GM18507 (cell line): Measurements from ENCODE around the gene SRRM2.

Experiments used
- DNase-seq: peaks from one replicate; pipeline ENCODE4 v3.0.0; 2011; ENCODE audit warnings: low read depth; ENCODE audit not compliant: insufficient read length; ENCODE audit errors: extremely low spot score
- FAIRE-seq: peaks from 2 replicates; lab custom pipeline; 2011; peaks lifted over from hg19 to GRCh38; lab: Jason Lieb, UNC

The SRRM2 gene

DNA sequence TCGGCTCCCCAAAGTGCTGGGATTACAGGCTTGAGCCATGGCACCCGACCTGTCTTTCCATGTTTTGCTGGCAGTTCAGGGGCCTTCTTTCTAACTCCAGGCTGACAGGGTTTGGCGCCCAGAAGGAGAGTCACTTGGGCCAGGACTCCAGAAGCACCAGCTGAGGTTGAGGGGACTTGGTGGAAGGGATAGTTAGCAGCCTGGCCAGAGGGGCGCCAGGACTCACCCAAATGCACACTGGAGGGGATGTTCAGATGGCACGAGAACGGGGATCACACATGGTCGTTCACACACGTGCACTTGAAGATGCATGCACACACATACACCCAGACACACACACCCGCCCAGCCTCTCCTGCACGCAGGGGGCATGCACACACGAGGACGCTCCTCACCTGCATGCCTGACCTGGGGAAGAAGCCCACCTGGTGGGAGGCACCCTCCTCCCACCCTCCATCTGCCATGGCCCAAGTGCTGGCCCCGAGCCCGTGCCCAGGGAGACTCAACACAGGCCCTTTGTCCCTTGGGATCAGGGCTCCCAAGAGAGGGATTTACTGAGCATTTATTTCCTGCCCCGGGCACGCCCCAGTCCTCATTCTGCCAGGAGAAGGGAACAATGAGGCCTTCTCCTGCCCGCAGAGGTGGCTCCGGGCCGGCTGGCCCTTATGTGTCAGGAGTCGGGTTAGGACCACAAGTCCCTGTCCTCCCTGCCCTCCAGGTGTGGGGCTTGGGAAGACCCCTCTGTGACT is 62.3 kb downstream of the SRRM2 start:
- DNase-seq (no peak), FAIRE-seq (no peak)

DNA sequence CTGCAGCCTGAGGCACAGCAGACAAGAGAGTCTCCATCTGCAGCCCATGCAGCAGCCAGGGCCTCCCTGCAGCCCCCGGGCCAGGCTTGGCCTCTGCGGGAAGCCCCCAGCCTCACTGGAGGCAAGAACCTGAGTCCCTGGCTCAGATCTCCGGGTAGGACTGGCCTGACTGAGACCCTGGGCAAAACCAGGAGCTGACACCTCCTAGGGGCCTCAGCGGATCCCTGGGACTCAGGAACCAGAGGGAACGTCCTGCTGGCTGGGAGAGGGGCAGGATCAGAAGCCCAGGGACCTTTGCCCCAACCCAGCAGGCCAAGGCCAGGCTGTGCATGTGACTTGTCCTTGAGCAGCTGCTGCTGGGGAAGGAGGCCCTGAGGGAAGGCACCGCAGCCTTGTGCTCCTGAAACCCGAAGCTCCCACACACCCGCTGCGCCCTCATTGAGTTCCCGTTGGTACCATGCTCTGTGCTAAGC is 62.9 kb downstream of the SRRM2 start:
- FAIRE-seq (no peak), DNase-seq (no peak)

DNA sequence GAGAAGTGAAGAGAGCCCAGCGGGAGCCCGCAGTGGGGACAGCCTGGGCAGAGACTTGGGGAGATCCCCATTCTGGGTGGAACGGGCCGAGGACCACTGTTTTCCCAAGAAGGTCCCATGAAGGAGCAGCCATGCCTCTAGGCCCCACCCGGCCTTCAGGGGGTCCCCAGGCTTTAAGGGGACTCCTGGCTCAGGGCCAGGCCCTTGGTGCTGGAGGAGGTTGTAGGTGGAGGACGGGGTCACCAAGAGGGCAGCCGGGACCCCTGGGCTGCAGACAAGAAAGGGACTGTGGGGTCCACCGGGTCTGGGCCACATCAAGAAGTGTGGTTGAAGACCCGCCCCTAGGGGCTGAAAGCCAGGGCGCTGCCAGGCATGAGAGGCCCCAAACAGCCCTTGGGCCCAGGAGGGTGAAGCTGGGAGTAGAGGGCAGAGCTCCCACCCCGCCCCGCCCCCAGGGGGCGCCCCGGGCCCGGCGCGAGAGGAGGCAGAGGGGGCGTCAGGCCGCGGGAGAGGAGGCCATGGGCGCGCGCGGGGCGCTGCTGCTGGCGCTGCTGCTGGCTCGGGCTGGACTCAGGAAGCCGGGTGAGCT is 64.4 kb downstream of the SRRM2 start, which contains the start of gene PRSS21:
Gene PRSS21, plus strand, starts transcription at position 487 of the 589 bp plus-strand sequence. Its CDS starts 32 bp downstream, at position 519.
- DNase-seq = no peak

DNA sequence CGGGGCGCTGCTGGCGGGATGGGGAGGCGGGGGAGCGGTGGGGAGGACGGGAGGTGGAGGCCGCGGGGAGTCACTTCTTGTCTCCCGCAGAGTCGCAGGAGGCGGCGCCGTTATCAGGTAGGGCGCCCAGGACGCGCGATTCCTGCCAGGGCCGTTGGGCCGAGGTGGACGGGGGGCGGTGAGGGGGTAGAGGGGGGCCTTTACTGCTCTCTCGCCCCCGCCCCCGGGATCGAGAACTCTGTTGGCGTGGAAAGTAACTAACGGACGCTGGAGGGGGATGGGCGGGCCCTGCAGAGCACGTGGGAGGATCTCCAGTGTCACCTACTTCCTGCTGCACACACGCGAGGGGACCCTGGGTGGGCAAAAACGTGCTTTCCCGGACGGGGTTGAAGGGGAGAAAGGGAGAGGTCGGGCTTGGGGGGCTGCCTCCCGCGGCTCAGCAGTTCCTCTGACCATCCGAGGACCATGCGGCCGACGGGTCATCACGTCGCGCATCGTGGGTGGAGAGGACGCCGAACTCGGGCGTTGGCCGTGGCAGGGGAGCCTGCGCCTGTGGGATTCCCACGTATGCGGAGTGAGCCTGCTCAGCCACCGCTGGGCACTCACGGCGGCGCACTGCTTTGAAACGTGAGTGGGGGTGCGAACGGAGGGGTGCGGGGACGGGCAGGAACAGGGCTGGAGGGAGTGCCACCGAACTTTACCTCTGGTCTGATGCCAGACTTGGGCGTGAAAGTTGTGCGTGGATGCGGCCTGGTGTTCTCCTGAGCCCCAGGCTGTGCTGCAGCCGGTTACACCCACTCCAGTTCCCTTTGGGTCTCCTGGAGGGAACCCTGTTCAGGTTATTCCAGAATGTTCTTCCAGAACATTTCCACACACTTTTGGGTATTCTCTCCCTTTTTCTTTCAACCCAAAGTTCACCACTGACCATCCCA is 65.2 kb downstream of the SRRM2 start:
- FAIRE-seq (no peak), DNase-seq (no peak)

More for the DNA sequence above, 64.4 kb downstream of the SRRM2 start, which contains the start of gene PRSS21:
- FAIRE-seq = no peak

DNA sequence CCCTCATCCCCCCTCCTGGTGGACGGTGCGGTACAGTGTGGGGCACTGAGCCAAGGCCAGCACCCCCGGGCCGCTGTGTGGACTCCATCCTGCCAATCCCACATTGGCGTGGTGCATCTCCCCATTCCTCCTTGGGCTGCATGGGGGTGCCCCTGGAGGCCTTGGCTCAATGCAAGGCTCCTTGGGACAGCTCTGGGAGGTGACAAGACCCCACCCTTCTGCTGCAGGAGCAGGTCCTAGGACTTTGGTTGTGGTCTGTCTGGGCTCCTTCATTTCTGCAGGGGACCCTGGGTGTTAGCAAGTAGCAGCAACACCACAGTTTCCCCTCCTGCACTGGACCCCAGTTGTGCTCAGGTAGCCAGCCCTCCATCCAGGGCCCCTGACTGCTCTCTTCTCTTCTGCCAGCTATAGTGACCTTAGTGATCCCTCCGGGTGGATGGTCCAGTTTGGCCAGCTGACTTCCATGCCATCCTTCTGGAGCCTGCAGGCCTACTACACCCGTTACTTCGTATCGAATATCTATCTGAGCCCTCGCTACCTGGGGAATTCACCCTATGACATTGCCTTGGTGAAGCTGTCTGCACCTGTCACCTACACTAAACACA is 65.9 kb downstream of the SRRM2 start:
- FAIRE-seq = no peak

DNA sequence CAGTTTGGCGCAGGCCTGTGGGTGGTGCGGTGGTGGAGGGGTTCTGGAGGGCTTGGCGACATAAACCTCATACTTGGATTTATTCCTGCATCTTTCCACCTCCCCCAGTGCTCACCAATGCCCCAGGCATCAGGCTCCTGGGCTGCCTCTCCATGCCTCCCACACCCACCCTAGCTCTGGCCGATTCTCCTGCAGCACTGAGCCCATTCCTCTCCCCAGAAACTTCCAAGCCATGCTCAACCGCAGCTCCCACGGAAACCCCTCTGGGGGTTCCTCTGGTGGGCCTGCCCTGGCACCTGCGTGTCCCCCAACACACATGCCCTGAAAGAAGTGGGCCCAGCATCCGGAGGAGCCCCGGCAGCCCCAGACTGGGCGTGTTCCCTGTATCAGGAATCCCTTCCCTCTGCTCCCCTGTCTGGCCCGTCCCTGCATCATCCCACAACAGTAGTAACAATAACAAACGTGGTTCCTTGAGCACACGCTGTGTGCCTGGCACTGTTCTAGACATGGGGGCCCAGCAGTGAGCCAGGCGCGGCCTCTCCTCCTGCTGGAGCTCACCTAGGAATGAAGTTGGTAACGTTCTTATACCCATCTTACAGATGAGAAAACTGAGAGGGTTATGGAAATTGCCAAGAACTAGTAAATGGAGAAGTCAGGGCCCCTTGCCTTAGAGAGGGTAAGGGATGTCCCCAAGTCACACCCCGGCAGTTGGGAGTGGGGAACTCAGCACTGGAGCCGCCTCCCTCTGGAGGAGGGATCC is 66.9 kb downstream of the SRRM2 start:
- no peak for DNase-seq
- no peak for FAIRE-seq

More for the DNA sequence above, 65.9 kb downstream of the SRRM2 start:
- DNase-seq = no peak

DNA sequence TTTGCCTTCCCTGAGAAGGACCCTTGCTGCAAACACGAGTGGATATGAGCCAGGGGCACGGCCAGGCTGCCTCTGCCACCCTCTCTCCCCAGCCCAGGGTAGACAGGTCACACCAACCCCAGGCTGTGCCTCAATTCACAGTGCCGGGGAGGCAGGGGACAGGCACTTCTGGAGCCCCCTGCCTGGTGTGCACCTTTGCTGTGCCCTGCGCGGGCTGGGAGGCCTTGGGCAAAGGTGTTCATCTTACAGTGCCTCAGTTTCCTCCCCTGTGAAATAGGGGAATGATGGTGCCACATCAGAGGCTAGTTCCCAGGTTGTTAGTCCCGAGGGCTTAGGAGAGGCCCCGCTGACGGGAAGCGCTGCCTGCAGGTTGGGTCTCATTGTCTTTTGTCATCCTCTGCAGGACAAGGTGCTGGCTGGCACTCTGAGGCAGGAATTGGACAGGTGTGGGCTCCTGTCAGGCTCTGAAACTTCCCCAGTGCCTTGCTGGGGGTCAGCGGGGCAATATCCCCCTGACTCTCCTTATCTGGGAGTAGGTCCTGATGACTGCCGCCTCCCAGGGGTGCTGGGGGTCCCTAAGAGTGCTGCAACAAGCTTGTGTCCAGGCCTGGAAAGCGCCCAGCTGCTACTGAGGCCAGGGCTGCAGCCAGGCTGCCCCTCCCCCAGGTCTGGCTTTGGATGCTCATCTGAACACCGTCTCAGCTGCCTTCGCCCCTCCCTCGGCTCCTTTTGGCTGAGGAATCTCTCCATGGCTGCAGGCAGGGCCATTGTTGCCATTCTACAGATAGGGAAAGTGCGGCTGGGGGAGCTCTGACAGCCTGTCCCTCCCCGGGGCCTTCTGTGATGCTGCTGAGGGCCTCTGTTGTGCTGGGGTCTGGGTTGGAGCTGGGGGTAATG is 67.7 kb downstream of the SRRM2 start:
- DNase-seq (no peak), FAIRE-seq (no peak)
